Pons (tissue), 1 donor: ENCODE results near the gene CST8.

Source experiments
- DNase-seq: peaks from one replicate; pipeline ENCODE4 v3.0.0-alpha.2; 2016; ENCODE audit warnings: low spot score

Gene CST8

GRCh38 chr20:23476015-23476754 is 14.7 kb upstream of the CST8 start:
- DNase-seq = no peak

- no peak for DNase-seq
Measured at GRCh38 chr20:23477223-23477622, 13.7 kb upstream of the CST8 start.

- DNase-seq = no peak
Measured at GRCh38 chr20:23479043-23479442, 11.9 kb upstream of the CST8 start.

GRCh38 chr20:23482138-23482537 is 8.8 kb upstream of the CST8 start:
- DNase-seq = no peak

- no peak for DNase-seq
Measured at GRCh38 chr20:23484081-23484480, 6.8 kb upstream of the CST8 start.

- no peak for DNase-seq
Measured at GRCh38 chr20:23488470-23488869, 2.4 kb upstream of the CST8 start.

- DNase-seq = no peak
Measured at GRCh38 chr20:23488996-23489395, 1.9 kb upstream of the CST8 start.

- no peak for DNase-seq
Measured at GRCh38 chr20:23492292-23492691, 1.4 kb downstream of the CST8 start.

GRCh38 chr20:23493172-23493772 is 2.4 kb downstream of the CST8 start:
- DNase-seq = no peak

- DNase-seq = no peak
Measured at GRCh38 chr20:23497536-23497935, 6.6 kb downstream of the CST8 start.

- DNase-seq = no peak
Measured at GRCh38 chr20:23501926-23502325, 11.0 kb downstream of the CST8 start.

- no peak for DNase-seq
Measured at GRCh38 chr20:23503649-23504048, 12.7 kb downstream of the CST8 start.

GRCh38 chr20:23507346-23507745 is 16.4 kb downstream of the CST8 start:
- no peak for DNase-seq

GRCh38 chr20:23508449-23509229 is 17.7 kb downstream of the CST8 start:
- DNase-seq = no peak

- no peak for DNase-seq
Measured at GRCh38 chr20:23509247-23509913, 18.5 kb downstream of the CST8 start.

- no peak for DNase-seq
Measured at GRCh38 chr20:23510000-23510590, 19.2 kb downstream of the CST8 start.

GRCh38 chr20:23513164-23513563 is 22.2 kb downstream of the CST8 start:
- no peak for DNase-seq

GRCh38 chr20:23514848-23515247 is 23.9 kb downstream of the CST8 start:
- DNase-seq = no peak

- no peak for DNase-seq
Measured at GRCh38 chr20:23515250-23515939, 24.5 kb downstream of the CST8 start.

- no peak for DNase-seq
Measured at GRCh38 chr20:23517719-23518118, 26.8 kb downstream of the CST8 start.

GRCh38 chr20:23519556-23519955 is 28.6 kb downstream of the CST8 start:
- no peak for DNase-seq

- DNase-seq = no peak
Measured at GRCh38 chr20:23520185-23520584, 29.3 kb downstream of the CST8 start.
